ENCODE measurements around the gene GARIN5B.

DNA sequence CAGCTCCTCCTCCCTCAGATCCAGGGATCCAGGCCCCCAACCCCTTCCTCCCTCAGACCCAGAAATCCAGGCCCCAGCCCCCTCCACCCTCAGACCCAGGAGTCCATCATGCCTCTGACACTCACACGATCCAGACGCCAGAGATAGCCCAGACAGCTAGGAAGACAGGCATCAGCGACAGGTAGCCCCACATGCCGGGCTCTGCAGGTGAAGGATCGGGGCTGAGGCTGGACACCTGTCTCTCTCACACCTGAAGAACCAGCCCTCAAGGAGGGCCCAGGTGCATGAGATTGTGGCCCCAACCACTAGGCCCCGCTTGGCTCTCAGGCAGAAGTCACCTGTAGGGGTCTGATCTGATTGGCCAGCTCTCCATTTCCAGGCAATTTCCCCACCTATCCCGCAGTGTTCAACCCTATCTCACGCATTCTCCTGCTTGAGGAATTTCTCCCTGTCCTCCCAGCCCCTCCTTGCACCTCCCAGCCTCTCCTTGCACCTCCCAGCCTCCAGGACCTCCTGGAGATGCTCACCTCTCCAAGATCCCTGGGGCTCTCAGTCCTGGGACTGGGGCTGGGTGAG is 42.1 kb downstream of the GARIN5B start:
- TF ChIP-seq CTCF (IDR thresholded peaks at IDR 0.05), result no peak
- no peak for TF ChIP-seq POLR2A (IDR thresholded peaks at IDR 0.05)

Measured in esophagus squamous epithelium (tissue), 4 donors.